ENCODE measurements around the gene BCL7A. TPM values are rescaled to one million over a fixed set of nuclear protein-coding genes. Genes with fewer than 3 reads are reported as not detected.

The BCL7A gene
- total and polyA plus RNA-seq, 2 experiments from 2014 or later, result 9.6 to 14.9 TPM

- Histone ChIP-seq H3K36me3 (replicated peaks; ENCODE audit: insufficient read depth, low read depth) (no peaks in the 10 kb centered on the region), H3K4me3 (no peak overlapping the region), H3K4me1 (ENCODE audit: insufficient read depth) (peaks cover 28% of the 10 kb centered on the region), H2AFZ (no peak overlapping the region), H3K9me2 (replicated peaks; ENCODE audit: insufficient read depth) (no peaks in the 10 kb centered on the region), H3K27me3 (no peaks in the 10 kb centered on the region), H3K4me2 (peak overlapping the region; percentile 27), H3K9me3 (ENCODE audit: low read depth) (no peaks in the 10 kb centered on the region), H3K79me2 (no peaks in the 10 kb centered on the region), H4K20me1 (ENCODE audit: insufficient read depth, poor library complexity, severe bottlenecking) (no peaks in the 10 kb centered on the region), H3K27ac (peak overlapping the region; percentile 26)
- whole genome bisulfite sequencing (ENCODE audit: low lambda C conversion rate, missing lambda C conversion rate), result 96% methylated on average over 5 of the region's 5 CpGs
- DNase-seq (ENCODE audit: low spot score), result no peak
- TF ChIP-seq EZH2 (IDR thresholded peaks at IDR 0.05; ENCODE audit: borderline replicate concordance), result no peak
- TF ChIP-seq EZH2phosphoT487 (IDR thresholded peaks at IDR 0.05; ENCODE audit: low read depth, severe bottlenecking, unreplicated experiment), result no peak
- no peak for TF ChIP-seq CTCF (IDR thresholded peaks at IDR 0.05; ENCODE audit: poor library complexity)
Measured at GRCh38 chr12:122067548-122067947, 45.9 kb downstream of the BCL7A start.

GRCh38 chr12:122067966-122068365 lies 46.3 kb downstream of the BCL7A start:
- Histone ChIP-seq H2AFZ (no peak overlapping the region), H3K4me3 (no peak overlapping the region), H4K20me1 (ENCODE audit: insufficient read depth, poor library complexity, severe bottlenecking) (no peaks in the 10 kb centered on the region), H3K9me2 (replicated peaks; ENCODE audit: insufficient read depth) (no peaks in the 10 kb centered on the region), H3K27me3 (no peaks in the 10 kb centered on the region), H3K27ac (peak overlapping the region; percentile 26), H3K4me2 (peak overlapping the region; percentile 27), H3K9me3 (ENCODE audit: low read depth) (no peaks in the 10 kb centered on the region), H3K79me2 (no peaks in the 10 kb centered on the region), H3K4me1 (ENCODE audit: insufficient read depth) (peaks cover 25% of the 10 kb centered on the region), H3K36me3 (replicated peaks; ENCODE audit: insufficient read depth, low read depth) (no peaks in the 10 kb centered on the region)
- no peak for DNase-seq (ENCODE audit: low spot score)
- TF ChIP-seq EZH2phosphoT487 (IDR thresholded peaks at IDR 0.05; ENCODE audit: low read depth, severe bottlenecking, unreplicated experiment), result no peak
- TF ChIP-seq EZH2 (IDR thresholded peaks at IDR 0.05; ENCODE audit: borderline replicate concordance), result no peak
- TF ChIP-seq CTCF (IDR thresholded peaks at IDR 0.05; ENCODE audit: poor library complexity), result no peak
- 57% methylated on average over 13 of the region's 13 CpGs for WGBS (ENCODE audit: low lambda C conversion rate, missing lambda C conversion rate)

DNA sequence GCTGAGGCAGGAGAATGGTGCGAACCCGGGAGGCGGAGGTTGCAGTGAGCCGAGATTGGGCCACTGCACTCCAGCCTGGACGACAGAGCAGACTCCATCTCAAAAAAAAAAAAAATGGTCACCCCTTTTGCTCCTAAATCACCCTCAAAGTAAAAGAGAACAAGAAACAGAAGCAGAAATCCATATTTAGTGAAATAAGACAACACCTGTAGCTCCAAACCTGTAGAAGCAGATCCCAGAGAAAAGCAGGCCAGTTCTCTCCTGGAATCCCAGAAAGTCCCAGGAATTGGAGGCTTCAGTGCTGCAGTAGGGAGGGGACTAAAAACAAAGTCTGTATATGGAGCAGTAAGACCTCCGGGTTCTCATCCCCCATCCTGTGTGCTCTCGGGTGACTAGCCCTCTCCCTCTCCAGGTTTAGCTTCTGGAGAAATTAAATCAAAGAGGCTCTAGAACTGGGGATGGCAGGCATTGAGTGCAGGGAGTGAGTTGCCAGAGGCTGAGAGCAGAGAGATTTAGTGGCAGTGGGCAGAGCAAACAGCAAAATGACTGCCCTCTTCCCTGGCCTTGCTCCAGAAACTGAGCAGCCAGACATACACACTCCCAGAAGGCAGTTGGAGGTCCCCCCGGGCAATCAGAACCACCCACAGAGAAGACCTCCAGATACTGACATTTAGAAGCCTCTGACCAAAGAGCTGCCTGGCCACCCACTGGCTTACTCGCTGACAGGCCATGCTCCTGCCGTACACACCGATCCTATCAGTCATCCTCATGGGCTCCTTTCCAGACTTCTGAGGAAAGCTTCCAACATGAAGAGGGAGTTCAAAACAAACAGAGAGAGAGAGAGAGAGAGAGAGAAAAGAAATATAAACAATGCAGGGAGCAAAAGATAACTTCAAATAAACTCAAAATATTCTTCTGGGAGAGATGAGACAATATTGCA lies 50.6 kb downstream of the BCL7A start:
- H3K79me2 ChIP-seq, result no peaks in the 10 kb centered on the region
- H3K36me3 ChIP-seq (replicated peaks; ENCODE audit: insufficient read depth, low read depth), result no peaks in the 10 kb centered on the region
- no peak overlapping the region for H3K4me3 ChIP-seq
- 53% methylated on average over 11 of the region's 11 CpGs for WGBS (ENCODE audit: low lambda C conversion rate, missing lambda C conversion rate)
- H4K20me1 ChIP-seq (ENCODE audit: insufficient read depth, poor library complexity, severe bottlenecking), result no peaks in the 10 kb centered on the region
- TF ChIP-seq EZH2 (IDR thresholded peaks at IDR 0.05; ENCODE audit: borderline replicate concordance) (no peak), EZH2phosphoT487 (IDR thresholded peaks at IDR 0.05; ENCODE audit: low read depth, severe bottlenecking, unreplicated experiment) (no peak), CTCF (IDR thresholded peaks at IDR 0.05; ENCODE audit: poor library complexity) (no peak)
- H3K27me3 ChIP-seq, result no peaks in the 10 kb centered on the region
- peaks cover 7% of the 10 kb centered on the region for H3K4me1 ChIP-seq (ENCODE audit: insufficient read depth)
- H3K27ac ChIP-seq, result peak overlapping the region; percentile 75
- H3K9me3 ChIP-seq (ENCODE audit: low read depth), result no peaks in the 10 kb centered on the region
- DNase-seq (ENCODE audit: low spot score), result peak; percentile 69
- no peaks in the 10 kb centered on the region for H3K9me2 ChIP-seq (replicated peaks; ENCODE audit: insufficient read depth)
- no peak overlapping the region for H2AFZ ChIP-seq
- peak overlapping the region; percentile 41 for H3K4me2 ChIP-seq

All from hepatocyte (in vitro differentiated cells).